Ovary (tissue), 3 donors: Measurements from ENCODE around the gene MYH7B.

Experiments used
- CTCF ChIP-seq, 3 donors: fragments of 450-650 bp in 2 of 3; fragments of 200-600 bp in 1 of 3; IDR thresholded peaks; one replicate each; pipeline versions ENCODE4 v1.5.1 to v1.8.0; 2016 to 2022; ENCODE audit warnings: antibody characterized with exemption in 3 of 3, mild to moderate bottlenecking in 1 of 3
- EP300 ChIP-seq: sonication (generic); formaldehyde crosslinking; IDR thresholded peaks from one replicate; pipeline ENCODE4 v1.6.1; 2017; ENCODE audit warnings: antibody characterized with exemption
- POLR2A ChIP-seq: fragments of 450-650 bp; IDR thresholded peaks from one replicate; pipeline ENCODE4 v1.6.1; 2017; ENCODE audit warnings: antibody characterized with exemption, mild to moderate bottlenecking, moderate library complexity
- donor health status: DM: no; HTN: no; CAD: no.

- TF ChIP-seq CTCF (IDR thresholded peaks at IDR 0.05) (no peak), POLR2A (no peak), EP300 (no peak)
Measured at GRCh38 chr20:34985461-34986310, 30.0 kb downstream of the MYH7B start.
